Cerebellar nuclear complex (tissue), 1 donor: Measurements from ENCODE around the gene PHF10.
"Not testable (repeated sequence)": the region's sequence is repeated elsewhere in the genome, so short reads cannot be mapped to it uniquely, and the experiment has no call there.

Experiments
- DNase-seq, 2 experiments: peaks; one replicate each; lab custom pipeline; 2025; lab: John Stamatoyannopoulos, UW

The PHF10 gene

GRCh38 chr6:169724494-169725124, at the start of gene PHF10:
Gene PHF10, minus strand, starts transcription at chr6:169724500. Its CDS starts 569 bp downstream, at chr6:169723931.
- peak in 1 of 2 experiments; percentile 7 for DNase-seq

DNA sequence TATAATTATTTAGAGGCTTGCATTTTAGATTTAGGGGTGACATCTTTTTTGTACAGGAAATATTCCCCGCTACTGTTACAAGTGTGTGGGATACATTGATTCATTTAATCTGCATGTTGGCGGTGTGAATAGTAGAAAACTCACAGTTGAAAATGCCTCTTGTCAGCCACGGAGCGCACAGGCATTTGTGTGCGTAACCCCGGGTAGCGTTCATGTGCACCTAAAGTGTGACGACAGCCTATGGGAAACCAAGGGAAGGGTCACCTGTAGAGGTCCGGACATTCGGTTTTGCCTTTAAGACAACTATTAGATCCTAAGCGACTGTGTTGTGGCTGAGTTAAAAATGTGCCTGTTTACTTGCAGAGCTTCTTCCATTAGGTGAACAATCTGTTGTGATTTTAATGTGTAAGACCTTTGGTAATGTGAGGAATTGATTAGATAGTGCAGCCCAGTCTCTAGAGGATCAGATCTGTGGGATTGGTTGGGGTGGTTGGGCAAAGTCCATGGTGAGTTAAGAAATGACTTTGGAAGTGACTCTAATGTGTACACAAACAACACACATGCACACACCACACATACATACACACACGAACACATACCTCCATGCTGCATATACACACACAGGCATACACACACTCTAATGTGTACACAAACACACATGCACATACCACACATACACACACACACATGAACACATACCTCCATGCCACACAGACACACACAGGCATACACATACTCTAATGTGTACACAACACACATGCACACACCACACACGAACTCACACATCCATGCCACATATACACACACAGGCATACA, 42.8 kb upstream of the PHF10 start:
- DNase-seq = no peak

DNA sequence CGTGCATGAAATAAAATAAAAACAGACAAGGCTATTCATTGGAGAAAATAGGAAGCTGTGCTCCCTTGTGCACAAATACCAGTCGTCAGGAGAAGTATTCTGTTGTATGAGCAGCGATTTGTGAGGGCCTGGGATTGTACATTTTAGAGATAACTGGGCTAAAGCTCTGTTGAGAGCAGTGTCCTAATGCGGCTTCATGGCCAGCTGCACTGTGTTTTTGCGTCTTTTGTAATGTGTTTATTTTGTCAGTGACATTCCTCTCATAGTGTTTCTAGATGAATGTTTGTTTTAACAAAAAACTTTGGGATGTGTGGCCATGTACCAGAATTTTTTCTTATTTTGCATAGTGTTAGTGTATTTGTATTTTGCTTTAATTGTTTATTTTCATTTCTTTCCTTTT, 41.9 kb upstream of the PHF10 start:
- DNase-seq = no peak

DNA sequence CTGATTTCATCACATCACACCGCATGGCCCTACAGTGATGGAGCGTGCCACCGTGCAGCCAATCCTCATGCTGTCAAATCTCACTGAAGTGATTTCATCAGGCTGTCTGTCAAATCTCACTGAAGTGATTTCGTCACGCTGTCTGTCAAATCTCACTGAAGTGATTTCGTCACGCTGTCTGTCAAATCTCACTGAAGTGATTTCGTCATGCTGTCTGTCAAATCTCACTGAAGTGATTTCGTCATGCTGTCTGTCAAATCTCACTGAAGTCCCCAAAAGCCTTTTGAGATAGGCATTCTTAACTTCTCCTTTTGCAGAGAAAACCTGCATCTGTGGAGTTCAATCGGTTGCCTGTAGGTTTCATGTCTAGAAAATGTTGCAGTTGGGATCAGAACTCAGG, 41.5 kb upstream of the PHF10 start:
- not testable (repeated sequence) for DNase-seq

DNA sequence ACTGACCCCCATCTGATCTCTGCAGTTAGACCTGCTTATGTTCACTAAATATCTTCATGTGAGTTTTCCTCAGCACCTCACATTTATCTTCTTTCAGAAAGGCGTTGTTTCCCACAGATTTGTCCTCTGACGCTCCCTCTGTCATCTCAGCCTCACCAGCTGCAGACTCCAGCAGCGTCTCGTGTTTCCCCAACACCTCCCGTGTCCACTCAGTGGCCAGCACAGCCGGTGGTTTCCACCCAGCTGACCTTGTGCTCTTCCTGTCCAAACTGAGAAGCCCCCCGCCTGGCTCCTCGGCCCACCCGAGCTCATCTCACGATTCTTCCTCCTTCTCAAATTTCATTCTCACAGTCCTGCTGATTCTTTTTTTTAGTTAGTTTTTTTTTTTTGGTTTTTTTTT, 39.6 kb upstream of the PHF10 start:
- DNase-seq = no peak

GRCh38 chr6:169763308-169763707, 39.0 kb upstream of the PHF10 start:
- DNase-seq = no peak

DNA sequence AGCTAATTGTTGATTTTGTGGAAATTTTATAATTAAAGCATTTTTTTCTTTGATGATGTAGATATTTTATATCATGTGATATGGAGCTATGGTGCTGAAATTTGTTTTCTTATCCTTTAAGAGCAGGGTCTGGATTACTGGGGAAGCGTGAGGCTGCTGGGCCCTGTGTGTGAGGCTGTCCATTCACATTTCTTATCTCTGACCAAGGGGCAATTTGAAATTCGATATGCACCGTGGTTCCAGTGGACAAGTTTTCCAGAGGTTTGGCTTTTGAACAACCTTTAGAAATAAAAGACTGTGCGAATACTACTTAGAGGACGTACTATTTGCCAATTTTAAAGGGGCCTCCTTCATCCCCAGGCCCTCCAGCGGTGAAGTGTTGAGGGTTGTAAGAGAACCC, 30.9 kb upstream of the PHF10 start:
- DNase-seq = no peak

DNA sequence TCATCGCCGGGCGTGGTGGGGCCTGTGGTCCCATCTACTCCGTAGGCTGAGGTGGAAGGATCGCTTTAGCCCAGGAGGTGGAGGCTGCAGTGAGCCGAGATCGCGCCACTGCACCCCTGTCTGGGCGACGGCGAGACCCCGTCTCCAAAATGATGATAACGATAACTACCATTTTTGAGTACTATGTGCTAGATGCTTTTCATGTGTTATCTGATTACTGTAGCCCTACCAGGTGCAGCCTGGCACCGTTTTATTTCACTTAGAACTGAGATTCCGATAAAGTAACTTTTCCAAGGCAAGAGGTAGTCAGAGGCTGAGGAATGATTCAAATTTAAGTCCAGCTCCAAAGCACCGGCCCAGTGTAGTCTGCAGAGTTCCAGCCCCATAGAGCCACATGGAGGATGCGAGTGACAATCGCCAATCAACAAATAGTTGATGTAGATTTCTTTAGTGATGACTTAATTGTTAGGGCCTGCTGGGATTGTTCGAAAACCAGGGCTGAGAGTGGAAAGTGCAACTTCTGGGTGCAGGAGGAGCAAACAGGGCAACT, 27.8 kb upstream of the PHF10 start:
- DNase-seq = no peak

DNA sequence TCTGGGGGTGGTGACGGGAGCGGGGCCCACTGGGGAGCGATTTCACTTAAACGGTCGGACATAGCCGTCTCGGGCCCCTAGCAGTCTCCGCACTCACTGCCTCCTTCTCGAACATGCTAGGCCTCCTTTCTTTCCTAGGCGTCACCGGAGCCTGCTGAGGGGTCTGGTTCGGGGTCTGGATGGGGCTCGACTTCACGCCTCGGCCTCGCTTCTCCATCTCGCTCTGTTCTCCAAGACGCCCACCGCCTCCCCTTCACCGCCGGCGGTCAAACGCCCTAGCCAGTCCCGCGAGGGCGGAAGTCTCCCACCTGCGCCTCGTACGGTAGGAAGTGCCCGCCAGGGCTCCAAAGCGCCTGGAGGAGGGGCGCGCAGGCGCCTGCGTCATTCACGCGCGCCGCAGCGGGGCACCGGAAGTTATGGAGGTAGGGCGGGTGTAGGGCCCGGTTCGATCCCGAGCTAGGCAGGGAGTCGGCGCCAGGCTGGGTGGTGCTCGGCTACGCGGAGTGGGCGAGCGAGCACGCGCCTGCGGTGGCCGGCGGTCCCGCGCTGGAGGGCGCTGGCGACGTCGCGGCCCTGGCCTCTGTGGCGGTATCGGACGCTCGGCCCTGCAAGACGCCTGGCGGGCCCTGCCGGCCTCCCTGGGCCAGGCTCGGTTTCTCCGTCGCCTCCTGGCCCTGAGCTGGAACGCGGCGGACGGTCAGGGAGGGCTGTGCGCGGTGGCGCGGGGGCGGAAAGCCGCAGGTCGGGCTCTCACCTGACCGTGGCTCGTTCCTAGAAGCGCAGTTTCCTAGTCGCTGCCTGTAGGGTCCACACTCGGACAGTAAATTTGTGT, 27.2 kb upstream of the PHF10 start, which contains the start of the genes DYNLT2 and ERMARD:
DYNLT2 (minus strand) TSS at position 331 of the 832 bp plus-strand sequence; CDS start at position 217, 114 bp downstream.
ERMARD (plus strand) TSS at position 381 of the 832 bp plus-strand sequence; CDS start at position 417, 36 bp downstream.
- peak in 1 of 2 experiments; percentile 70 for DNase-seq

DNA sequence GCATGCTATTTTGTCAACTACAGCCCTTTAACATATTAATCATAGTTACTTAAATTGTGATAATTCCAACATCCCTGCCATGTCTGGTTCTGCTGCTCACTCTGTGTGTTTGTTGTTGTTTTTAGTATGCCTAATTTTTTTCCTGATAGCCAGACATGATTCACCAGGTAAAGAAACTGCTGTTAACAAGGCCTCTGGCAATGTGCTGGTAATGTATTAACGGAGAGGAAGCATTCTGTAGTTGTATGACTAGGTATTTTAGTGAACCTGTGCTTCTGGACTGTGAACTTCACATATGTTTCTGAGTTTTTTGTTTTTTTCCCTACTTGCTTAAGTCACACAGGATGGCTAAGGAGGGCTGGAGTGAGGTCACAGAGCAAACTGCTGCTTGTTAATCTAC, 22.3 kb upstream of the PHF10 start:
- no peak for DNase-seq

GRCh38 chr6:169745405-169745804, 21.1 kb upstream of the PHF10 start:
- no peak for DNase-seq

- no peak for DNase-seq
These were observed 17.0 kb upstream of the PHF10 start for GRCh38 chr6:169741344-169741743.

GRCh38 chr6:169738976-169739529, 14.8 kb upstream of the PHF10 start:
- no peak for DNase-seq

DNA sequence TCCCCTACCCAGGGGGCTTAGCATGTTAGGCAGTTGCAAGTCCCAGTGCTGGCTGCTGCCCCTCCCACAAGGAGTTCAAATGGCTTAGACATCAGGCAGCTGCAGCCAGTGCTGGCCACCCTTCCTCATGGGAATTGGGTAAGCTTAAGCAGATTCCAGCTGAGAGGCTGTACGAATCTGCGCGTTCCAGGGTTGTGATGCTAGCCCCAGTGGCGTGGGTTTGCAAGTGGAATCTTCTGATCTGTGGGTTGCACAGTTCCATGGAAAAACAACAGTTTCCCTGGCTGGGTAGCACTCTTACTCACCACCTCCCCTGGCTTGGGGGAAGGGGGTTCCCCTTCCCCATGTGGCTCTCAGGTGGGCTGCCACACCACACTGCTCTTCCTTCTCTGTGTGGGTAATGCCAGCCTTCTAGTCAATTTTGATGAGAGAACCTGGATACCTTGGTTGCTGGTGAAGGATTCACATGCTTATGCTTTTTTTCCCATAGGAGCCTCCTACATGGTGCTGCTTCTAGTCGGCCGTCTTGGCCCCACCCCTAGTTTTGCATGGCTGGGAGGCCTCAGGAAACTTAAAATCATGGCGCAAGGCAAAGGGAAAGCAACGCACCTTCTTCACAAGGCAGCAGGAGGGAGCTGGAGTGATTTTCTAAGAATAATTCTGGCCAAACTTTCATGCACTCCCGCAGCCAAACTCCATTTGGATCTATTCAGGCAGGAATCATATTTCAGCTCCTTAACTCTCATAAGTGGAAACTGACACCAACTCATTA, 14.1 kb upstream of the PHF10 start:
- no peak for DNase-seq

DNA sequence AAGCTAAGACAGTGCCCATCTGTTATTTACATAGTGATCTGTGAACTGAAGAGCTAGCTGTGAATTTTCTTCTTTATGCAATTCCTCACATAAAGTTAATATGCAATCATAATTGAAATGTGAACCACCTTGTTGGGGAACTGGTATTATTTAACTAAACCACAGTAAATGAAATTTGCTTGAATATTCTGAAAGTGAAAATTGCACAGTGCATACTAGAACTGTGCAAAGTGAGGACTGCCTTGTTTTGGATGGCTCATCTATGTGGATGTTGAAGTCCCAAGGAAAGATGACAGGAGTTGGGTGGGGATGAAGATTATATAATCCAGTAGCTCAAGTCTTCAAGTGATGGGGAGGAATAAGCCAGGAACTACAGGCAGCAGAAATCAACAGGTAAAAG, 5.7 kb upstream of the PHF10 start:
- no peak for DNase-seq

DNA sequence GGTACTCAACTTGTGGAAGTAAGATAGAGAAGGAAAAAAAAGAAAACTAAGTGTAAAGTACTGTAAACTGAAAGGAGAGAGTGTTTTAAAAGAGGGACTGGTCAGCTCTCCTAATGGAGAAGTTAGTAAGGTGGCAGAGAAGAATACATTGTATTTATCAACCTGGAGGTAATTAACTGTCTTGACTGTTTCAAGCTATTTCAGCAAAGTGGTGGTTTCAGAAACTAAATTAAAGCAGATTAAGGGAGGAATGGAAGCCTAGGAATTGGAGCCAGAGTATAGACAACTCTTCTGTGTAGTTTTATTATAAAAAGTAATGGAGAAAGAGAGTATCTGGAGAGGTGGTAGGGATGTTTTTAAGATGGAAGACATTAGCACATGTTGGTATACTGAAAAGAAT, 2.7 kb upstream of the PHF10 start:
- DNase-seq = no peak

- DNase-seq = no peak
These were observed 1.7 kb upstream of the PHF10 start for GRCh38 chr6:169726049-169726400.

- DNase-seq = no peak
These were observed 1.1 kb upstream of the PHF10 start for GRCh38 chr6:169725125-169726048.

- DNase-seq = no peak
These were observed 258 bp downstream of the PHF10 start for GRCh38 chr6:169723991-169724493.
